ENCODE measurements around the gene OR6S1. TPM values are rescaled to one million over a fixed set of nuclear protein-coding genes. Genes with fewer than 3 reads are reported as not detected.

The OR6S1 gene
- total RNA-seq, 1 experiment from 2014 or later = not detected

- Histone ChIP-seq H2AFZ (ENCODE audit: low read length) (no peak overlapping the region), H3K36me3 (ENCODE audit: insufficient read depth, low read length) (no peaks in the 10 kb centered on the region), H3K9me2 (replicated peaks; ENCODE audit: insufficient read depth, low read length) (no peaks in the 10 kb centered on the region), H3K79me2 (ENCODE audit: low read length) (no peaks in the 10 kb centered on the region), H3K9ac (ENCODE audit: low read length) (no peak overlapping the region), H3K4me3 (ENCODE audit: low read length) (no peak overlapping the region), H3K4me2 (ENCODE audit: low read depth, low read length, poor library complexity, severe bottlenecking) (no peak overlapping the region), H3K27ac (ENCODE audit: low read length) (no peak overlapping the region), H3K9me3 (ENCODE audit: low read length) (no peaks in the 10 kb centered on the region), H3K4me1 (ENCODE audit: low read length) (no peaks in the 10 kb centered on the region), H3K27me3 (ENCODE audit: low read length) (no peaks in the 10 kb centered on the region), H4K20me1 (ENCODE audit: insufficient read depth, low read depth, low read length) (no peaks in the 10 kb centered on the region)
- DNase-seq = no peak
These were observed 19.7 kb upstream of the OR6S1 start for GRCh38 chr14:20661197-20661596.

- Histone ChIP-seq H3K9ac (ENCODE audit: low read length) (no peak overlapping the region), H3K36me3 (ENCODE audit: insufficient read depth, low read length) (no peaks in the 10 kb centered on the region), H2AFZ (ENCODE audit: low read length) (no peak overlapping the region), H3K27ac (ENCODE audit: low read length) (no peak overlapping the region), H3K27me3 (ENCODE audit: low read length) (no peaks in the 10 kb centered on the region), H3K4me2 (ENCODE audit: low read depth, low read length, poor library complexity, severe bottlenecking) (no peak overlapping the region), H3K9me3 (ENCODE audit: low read length) (no peaks in the 10 kb centered on the region), H4K20me1 (ENCODE audit: insufficient read depth, low read depth, low read length) (no peaks in the 10 kb centered on the region), H3K79me2 (ENCODE audit: low read length) (no peaks in the 10 kb centered on the region), H3K9me2 (replicated peaks; ENCODE audit: insufficient read depth, low read length) (no peaks in the 10 kb centered on the region), H3K4me3 (ENCODE audit: low read length) (no peak overlapping the region), H3K4me1 (ENCODE audit: low read length) (no peaks in the 10 kb centered on the region)
- no peak for DNase-seq
These were observed 18.4 kb upstream of the OR6S1 start for GRCh38 chr14:20659813-20660395.

- no peaks in the 10 kb centered on the region for H3K9me3 ChIP-seq (ENCODE audit: low read length)
- no peaks in the 10 kb centered on the region for H3K27me3 ChIP-seq (ENCODE audit: low read length)
- no peak overlapping the region for H3K9ac ChIP-seq (ENCODE audit: low read length)
- H3K4me1 ChIP-seq (ENCODE audit: low read length) = no peaks in the 10 kb centered on the region
- H3K9me2 ChIP-seq (replicated peaks; ENCODE audit: insufficient read depth, low read length) = no peaks in the 10 kb centered on the region
- no peak overlapping the region for H3K27ac ChIP-seq (ENCODE audit: low read length)
- no peak for DNase-seq
- no peaks in the 10 kb centered on the region for H3K79me2 ChIP-seq (ENCODE audit: low read length)
- no peaks in the 10 kb centered on the region for H4K20me1 ChIP-seq (ENCODE audit: insufficient read depth, low read depth, low read length)
- H3K36me3 ChIP-seq (ENCODE audit: insufficient read depth, low read length) = no peaks in the 10 kb centered on the region
- H3K4me3 ChIP-seq (ENCODE audit: low read length) = no peak overlapping the region
- H2AFZ ChIP-seq (ENCODE audit: low read length) = no peak overlapping the region
- H3K4me2 ChIP-seq (ENCODE audit: low read depth, low read length, poor library complexity, severe bottlenecking) = no peak overlapping the region
These were observed 17.8 kb upstream of the OR6S1 start for GRCh38 chr14:20659336-20659735.

GRCh38 chr14:20658246-20658645, 16.8 kb upstream of the OR6S1 start:
- Histone ChIP-seq H3K27ac (ENCODE audit: low read length) (no peak overlapping the region), H3K9ac (ENCODE audit: low read length) (no peak overlapping the region), H2AFZ (ENCODE audit: low read length) (no peak overlapping the region), H3K4me2 (ENCODE audit: low read depth, low read length, poor library complexity, severe bottlenecking) (no peak overlapping the region), H3K27me3 (ENCODE audit: low read length) (no peaks in the 10 kb centered on the region), H4K20me1 (ENCODE audit: insufficient read depth, low read depth, low read length) (no peaks in the 10 kb centered on the region), H3K4me3 (ENCODE audit: low read length) (no peak overlapping the region), H3K9me3 (ENCODE audit: low read length) (no peaks in the 10 kb centered on the region), H3K36me3 (ENCODE audit: insufficient read depth, low read length) (no peaks in the 10 kb centered on the region), H3K4me1 (ENCODE audit: low read length) (no peaks in the 10 kb centered on the region), H3K79me2 (ENCODE audit: low read length) (no peaks in the 10 kb centered on the region), H3K9me2 (replicated peaks; ENCODE audit: insufficient read depth, low read length) (no peaks in the 10 kb centered on the region)
- DNase-seq = no peak

- H3K27me3 ChIP-seq (ENCODE audit: low read length) = no peaks in the 10 kb centered on the region
- H3K4me2 ChIP-seq (ENCODE audit: low read depth, low read length, poor library complexity, severe bottlenecking) = no peak overlapping the region
- H3K27ac ChIP-seq (ENCODE audit: low read length) = no peak overlapping the region
- H2AFZ ChIP-seq (ENCODE audit: low read length) = no peak overlapping the region
- H3K9me2 ChIP-seq (replicated peaks; ENCODE audit: insufficient read depth, low read length) = no peaks in the 10 kb centered on the region
- H3K4me1 ChIP-seq (ENCODE audit: low read length) = no peaks in the 10 kb centered on the region
- no peaks in the 10 kb centered on the region for H3K79me2 ChIP-seq (ENCODE audit: low read length)
- no peak for DNase-seq
- no peak overlapping the region for H3K4me3 ChIP-seq (ENCODE audit: low read length)
- H3K9ac ChIP-seq (ENCODE audit: low read length) = no peak overlapping the region
- no peaks in the 10 kb centered on the region for H3K36me3 ChIP-seq (ENCODE audit: insufficient read depth, low read length)
- H3K9me3 ChIP-seq (ENCODE audit: low read length) = no peaks in the 10 kb centered on the region
- no peaks in the 10 kb centered on the region for H4K20me1 ChIP-seq (ENCODE audit: insufficient read depth, low read depth, low read length)
These were observed 16.0 kb upstream of the OR6S1 start for GRCh38 chr14:20657216-20658211.

GRCh38 chr14:20656274-20656673, 14.8 kb upstream of the OR6S1 start:
- H3K27ac ChIP-seq (ENCODE audit: low read length) = no peak overlapping the region
- DNase-seq = no peak
- no peak overlapping the region for H3K9ac ChIP-seq (ENCODE audit: low read length)
- no peak overlapping the region for H3K4me2 ChIP-seq (ENCODE audit: low read depth, low read length, poor library complexity, severe bottlenecking)
- H3K79me2 ChIP-seq (ENCODE audit: low read length) = no peaks in the 10 kb centered on the region
- no peak overlapping the region for H2AFZ ChIP-seq (ENCODE audit: low read length)
- no peaks in the 10 kb centered on the region for H3K27me3 ChIP-seq (ENCODE audit: low read length)
- H3K4me3 ChIP-seq (ENCODE audit: low read length) = no peak overlapping the region
- H3K9me2 ChIP-seq (replicated peaks; ENCODE audit: insufficient read depth, low read length) = no peaks in the 10 kb centered on the region
- H4K20me1 ChIP-seq (ENCODE audit: insufficient read depth, low read depth, low read length) = no peaks in the 10 kb centered on the region
- no peaks in the 10 kb centered on the region for H3K9me3 ChIP-seq (ENCODE audit: low read length)
- H3K4me1 ChIP-seq (ENCODE audit: low read length) = no peaks in the 10 kb centered on the region
- H3K36me3 ChIP-seq (ENCODE audit: insufficient read depth, low read length) = no peaks in the 10 kb centered on the region

- Histone ChIP-seq H3K4me2 (ENCODE audit: low read depth, low read length, poor library complexity, severe bottlenecking) (no peak overlapping the region), H3K4me1 (ENCODE audit: low read length) (no peaks in the 10 kb centered on the region), H3K27me3 (ENCODE audit: low read length) (no peaks in the 10 kb centered on the region), H3K9me3 (ENCODE audit: low read length) (no peaks in the 10 kb centered on the region), H3K4me3 (ENCODE audit: low read length) (no peak overlapping the region), H3K27ac (ENCODE audit: low read length) (no peak overlapping the region), H3K9me2 (replicated peaks; ENCODE audit: insufficient read depth, low read length) (no peaks in the 10 kb centered on the region), H3K36me3 (ENCODE audit: insufficient read depth, low read length) (no peaks in the 10 kb centered on the region), H4K20me1 (ENCODE audit: insufficient read depth, low read depth, low read length) (no peaks in the 10 kb centered on the region), H2AFZ (ENCODE audit: low read length) (no peak overlapping the region), H3K9ac (ENCODE audit: low read length) (no peak overlapping the region), H3K79me2 (ENCODE audit: low read length) (no peaks in the 10 kb centered on the region)
- no peak for DNase-seq
These were observed 14.4 kb upstream of the OR6S1 start for GRCh38 chr14:20655851-20656250.
